HEK293T (cell line): ENCODE data around the gene CYFIP1.

Source experiments
- CTCF ChIA-PET: fragments of 350-600 bp; formaldehyde crosslinking; extraction: SDS; loops from one replicate; lab custom pipeline; 2021; ENCODE audit warnings: antibody characterized with exemption, inconsistent platforms; lab: Yijun Ruan, JAX
- POLR2A ChIA-PET: fragments of 350-600 bp; formaldehyde crosslinking; extraction: SDS; loops from one replicate; lab custom pipeline; 2020; ENCODE audit warnings: antibody characterized with exemption, inconsistent platforms; lab: Yijun Ruan, JAX
- DNase-seq: peaks from one replicate; pipeline ENCODE4 v3.0.0; 2012; ENCODE audit warnings: mixed read lengths; ENCODE audit errors: extremely low spot score
- ARNT ChIP-seq: fragments of 450-650 bp; IDR thresholded peaks from 2 replicates; pipeline ENCODE4 v1.6.1; 2017; ENCODE audit warnings: mild to moderate bottlenecking
- BHLHE40 ChIP-seq: fragments of 450-650 bp; IDR thresholded peaks from 2 replicates; pipeline ENCODE4 v1.6.1; 2016; ENCODE audit warnings: mild to moderate bottlenecking, moderate library complexity, borderline replicate concordance
- CTBP1 ChIP-seq: fragments of 450-650 bp; IDR thresholded peaks from 2 replicates; pipeline ENCODE4 v1.6.1; 2016; ENCODE audit warnings: borderline replicate concordance
- ELF4 ChIP-seq: fragments of 450-650 bp; IDR thresholded peaks from 2 replicates; pipeline ENCODE4 v1.6.1; 2017; ENCODE audit warnings: antibody characterized with exemption
- FOXA1 ChIP-seq: fragments of 450-650 bp; IDR thresholded peaks from 2 replicates; pipeline ENCODE4 v1.6.1; 2016; ENCODE audit warnings: mild to moderate bottlenecking
- FOXK2 ChIP-seq: fragments of 450-650 bp; IDR thresholded peaks from 2 replicates; pipeline ENCODE4 v1.6.1; 2016; ENCODE audit warnings: mild to moderate bottlenecking
- FOXM1 ChIP-seq: fragments of 450-650 bp; IDR thresholded peaks from 2 replicates; pipeline ENCODE4 v1.6.1; 2017; ENCODE audit warnings: mild to moderate bottlenecking, borderline replicate concordance
- HDGF ChIP-seq: fragments of 450-650 bp; IDR thresholded peaks from 2 replicates; pipeline ENCODE4 v1.6.1; 2017; ENCODE audit warnings: antibody characterized with exemption, borderline replicate concordance
- L3MBTL2 ChIP-seq: fragments of 450-650 bp; conservative IDR thresholded peaks from 2 replicates; pipeline ENCODE4 v1.6.1; 2016; ENCODE audit warnings: mild to moderate bottlenecking
- LEF1 ChIP-seq: fragments of 450-650 bp; IDR thresholded peaks from 2 replicates; pipeline ENCODE4 v1.6.1; 2017; ENCODE audit warnings: mild to moderate bottlenecking, borderline replicate concordance
- NFRKB ChIP-seq: fragments of 450-650 bp; IDR thresholded peaks from 2 replicates; pipeline ENCODE4 v1.6.1; 2016; ENCODE audit warnings: mild to moderate bottlenecking, moderate library complexity
- SP1 ChIP-seq: fragments of 450-650 bp; IDR thresholded peaks from 2 replicates; pipeline ENCODE4 v1.6.1; 2017
- SUZ12 ChIP-seq: fragments of 450-650 bp; IDR thresholded peaks from 2 replicates; pipeline ENCODE4 v1.6.1; 2016; ENCODE audit warnings: mild to moderate bottlenecking
- TARDBP ChIP-seq: fragments of 450-650 bp; IDR thresholded peaks from 2 replicates; pipeline ENCODE4 v1.6.1; 2016
- ZNF384 ChIP-seq: fragments of 450-650 bp; IDR thresholded peaks from 2 replicates; pipeline ENCODE4 v1.6.1; 2016
- TF ChIP-seq, protein P1 (sequence below): fragments of 450-650 bp; IDR thresholded peaks from 2 replicates; pipeline ENCODE4 v1.6.1; 2016

The CYFIP1 gene

GRCh38 chr15:22869856-22870255 is 110.3 kb downstream of the CYFIP1 start:
- CTCF ChIA-PET: no interaction called here
- POLR2A ChIA-PET: no interaction called here
- TF ChIP-seq BHLHE40: no peak
- TF ChIP-seq FOXK2: no peak
- TF ChIP-seq CTBP1: no peak
- no peak for TF ChIP-seq SUZ12
- no peak for TF ChIP-seq TARDBP
- TF ChIP-seq NFRKB: no peak
- TF ChIP-seq ARNT: no peak
- TF ChIP-seq FOXA1: no peak
- TF ChIP-seq FOXM1: no peak
- TF ChIP-seq HDGF: no peak
- TF ChIP-seq SP1: no peak
- no peak for TF ChIP-seq ELF4
- DNase-seq: no peak

- CTCF ChIA-PET: no interaction called here
- no peak for TF ChIP-seq HDGF
- no peak for TF ChIP-seq L3MBTL2
- no peak for TF ChIP-seq NFRKB
- TF ChIP-seq BHLHE40: no peak
- TF ChIP-seq TARDBP: no peak
- TF ChIP-seq FOXA1: no peak
- DNase-seq: no peak
- POLR2A ChIA-PET: no interaction called here
Observed at GRCh38 chr15:22868928-22869327, 111.2 kb downstream of the CYFIP1 start.

- TF ChIP-seq, protein P1, sequence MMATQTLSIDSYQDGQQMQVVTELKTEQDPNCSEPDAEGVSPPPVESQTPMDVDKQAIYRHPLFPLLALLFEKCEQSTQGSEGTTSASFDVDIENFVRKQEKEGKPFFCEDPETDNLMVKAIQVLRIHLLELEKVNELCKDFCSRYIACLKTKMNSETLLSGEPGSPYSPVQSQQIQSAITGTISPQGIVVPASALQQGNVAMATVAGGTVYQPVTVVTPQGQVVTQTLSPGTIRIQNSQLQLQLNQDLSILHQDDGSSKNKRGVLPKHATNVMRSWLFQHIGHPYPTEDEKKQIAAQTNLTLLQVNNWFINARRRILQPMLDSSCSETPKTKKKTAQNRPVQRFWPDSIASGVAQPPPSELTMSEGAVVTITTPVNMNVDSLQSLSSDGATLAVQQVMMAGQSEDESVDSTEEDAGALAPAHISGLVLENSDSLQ: no peak
- TF ChIP-seq ZNF384: no peak
- no peak for TF ChIP-seq TARDBP
- no peak for TF ChIP-seq SUZ12
- TF ChIP-seq L3MBTL2: no peak
- no peak for TF ChIP-seq ELF4
- no peak for TF ChIP-seq NFRKB
- no peak for TF ChIP-seq HDGF
- no peak for TF ChIP-seq LEF1
- TF ChIP-seq ARNT: no peak
- no peak for TF ChIP-seq FOXK2
- no peak for TF ChIP-seq SP1
- no peak for TF ChIP-seq CTBP1
- TF ChIP-seq BHLHE40: no peak
- TF ChIP-seq FOXM1: no peak
- TF ChIP-seq FOXA1: no peak
- ChIA-PET CTCF (no interaction called here), POLR2A (no interaction called here)
- no peak for DNase-seq
Observed at GRCh38 chr15:22868495-22868894, 111.7 kb downstream of the CYFIP1 start.

GRCh38 chr15:22867886-22868285 is 112.3 kb downstream of the CYFIP1 start:
- POLR2A ChIA-PET: no interaction called here
- CTCF ChIA-PET: no interaction called here
- no peak for TF ChIP-seq CTBP1
- TF ChIP-seq SUZ12: no peak
- no peak for TF ChIP-seq TARDBP
- no peak for TF ChIP-seq BHLHE40
- no peak for TF ChIP-seq FOXA1
- DNase-seq: no peak

DNA sequence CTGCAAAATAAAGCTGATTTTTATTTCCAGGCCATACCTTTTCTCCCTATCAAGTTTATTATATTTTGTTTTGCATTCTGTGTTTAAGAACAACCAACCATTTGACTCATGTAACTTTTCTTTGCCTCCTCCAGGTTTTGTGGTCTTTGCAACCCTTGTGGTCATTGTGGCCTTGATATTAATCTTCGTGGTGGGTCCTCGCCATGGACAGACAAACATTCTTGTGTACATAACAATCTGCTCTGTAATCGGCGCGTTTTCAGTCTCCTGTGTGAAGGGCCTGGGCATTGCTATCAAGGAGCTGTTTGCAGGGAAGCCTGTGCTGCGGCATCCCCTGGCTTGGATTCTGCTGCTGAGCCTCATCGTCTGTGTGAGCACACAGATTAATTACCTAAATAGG is 114.1 kb downstream of the CYFIP1 start:
- ChIA-PET CTCF (no interaction called here), POLR2A (no interaction called here)
- no peak for TF ChIP-seq CTBP1
- TF ChIP-seq FOXA1: no peak
- TF ChIP-seq SP1: no peak
- no peak for TF ChIP-seq TARDBP
- no peak for TF ChIP-seq L3MBTL2
- TF ChIP-seq HDGF: no peak
- TF ChIP-seq, protein P1: no peak
- no peak for TF ChIP-seq BHLHE40
- TF ChIP-seq LEF1: no peak
- TF ChIP-seq SUZ12: no peak
- no peak for TF ChIP-seq FOXK2
- TF ChIP-seq NFRKB: no peak
- TF ChIP-seq ELF4: no peak
- TF ChIP-seq FOXM1: no peak
- no peak for TF ChIP-seq ARNT
- TF ChIP-seq ZNF384: no peak
- DNase-seq: no peak

GRCh38 chr15:22863356-22863755 is 116.8 kb downstream of the CYFIP1 start:
- TF ChIP-seq ELF4 (no peak), FOXA1 (no peak), SUZ12 (no peak), BHLHE40 (no peak), LEF1 (no peak), L3MBTL2 (no peak), ZNF384 (no peak), NFRKB (no peak), FOXM1 (no peak), ARNT (no peak), HDGF (no peak), TARDBP (no peak), CTBP1 (no peak)
- TF ChIP-seq, protein P1: no peak
- ChIA-PET POLR2A (no interaction called here), CTCF (no interaction called here)
- no peak for DNase-seq

- DNase-seq: no peak
- TF ChIP-seq TARDBP: no peak
- no peak for TF ChIP-seq NFRKB
- no peak for TF ChIP-seq FOXM1
- ChIA-PET CTCF (no interaction called here), POLR2A (no interaction called here)
Observed at GRCh38 chr15:22861161-22861560, 119.0 kb downstream of the CYFIP1 start.
